H1 (cell line): ENCODE measurements around the gene IL21R.

ENCODE experiments used
- EGR1 ChIP-seq: IDR thresholded peaks from 2 replicates; pipeline ENCODE4 v1.6.1; 2011; ENCODE audit warnings: low read depth, low read length, borderline replicate concordance
- EP300 ChIP-seq, 2 experiments: IDR thresholded peaks; 1 replicate in 1 of 2; 2 replicates in 1 of 2; pipeline ENCODE4 v1.6.1; 2011 to 2012; ENCODE audit warnings: low read depth in 2 of 2, low read length in 2 of 2, mild to moderate bottlenecking in 2 of 2, borderline replicate concordance in 1 of 2, inconsistent platforms in 1 of 2, moderate library complexity in 1 of 2
- GTF2F1 ChIP-seq: IDR thresholded peaks from 2 replicates; pipeline ENCODE4 v1.6.1; 2012; ENCODE audit warnings: low read depth, low read length, improper control_type of control experiment, borderline replicate concordance
- JUND ChIP-seq: IDR thresholded peaks from 2 replicates; pipeline ENCODE4 v1.6.1; 2011; ENCODE audit warnings: mild to moderate bottlenecking, improper control_type of control experiment, low read length
- NRF1 ChIP-seq: IDR thresholded peaks from 2 replicates; pipeline ENCODE4 v1.6.1; 2011; ENCODE audit warnings: mild to moderate bottlenecking, low read depth, low read length, improper control_type of control experiment
- POLR2A ChIP-seq, 2 experiments: IDR thresholded peaks; 1 replicate in 1 of 2; 2 replicates in 1 of 2; pipeline ENCODE4 v1.6.1; 2011; ENCODE audit warnings: low read depth in 2 of 2, low read length in 2 of 2, mild to moderate bottlenecking in 2 of 2; ENCODE audit errors: control extremely low read depth in 1 of 2
- RAD21 ChIP-seq, 2 experiments: IDR thresholded peaks in 1 of 2; conservative IDR thresholded peaks in 1 of 2; 2 replicates each; pipeline ENCODE4 v1.6.1; 2011; ENCODE audit warnings: low read depth in 2 of 2, low read length in 2 of 2, improper control_type of control experiment in 1 of 2, inconsistent platforms in 1 of 2, mild to moderate bottlenecking in 1 of 2, moderate library complexity in 1 of 2
- TAF1 ChIP-seq: IDR thresholded peaks from 2 replicates; pipeline ENCODE4 v1.6.1; 2011; ENCODE audit warnings: mild to moderate bottlenecking, low read depth, low read length
- TF ChIP-seq, protein P1 (sequence below), 3 experiments: IDR thresholded peaks; 1 replicate in 2 of 3; 2 replicates in 1 of 3; pipeline versions ENCODE4 v1.5.1 to v1.6.1; 2011; ENCODE audit warnings: low read length in 3 of 3, mild to moderate bottlenecking in 3 of 3, inconsistent platforms in 2 of 3, low read depth in 1 of 3, moderate library complexity in 1 of 3; ENCODE audit not compliant: insufficient read depth in 1 of 3; ENCODE audit errors: control extremely low read depth in 1 of 3

DNA sequence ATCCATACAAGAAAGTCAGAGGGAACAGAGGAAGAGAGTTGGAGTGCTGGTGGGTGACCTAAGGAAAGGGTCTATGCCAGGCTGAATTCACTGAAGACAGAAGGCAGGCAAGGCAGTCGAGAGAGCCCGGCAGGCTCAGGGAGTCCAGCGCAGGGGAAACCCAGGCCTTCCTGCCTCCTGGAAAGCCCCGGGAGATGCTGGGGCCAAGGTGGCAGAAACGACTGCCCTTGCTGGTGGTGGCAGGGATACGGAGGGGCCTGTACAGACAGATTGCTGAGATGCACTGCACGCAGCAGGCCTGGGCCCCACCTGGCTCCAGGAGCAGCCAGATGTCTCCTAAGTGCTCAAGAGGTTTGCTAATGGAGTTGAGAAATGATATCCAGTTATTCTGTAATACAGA is 87.9 kb downstream of the IL21R start:
- TF ChIP-seq, protein P1, sequence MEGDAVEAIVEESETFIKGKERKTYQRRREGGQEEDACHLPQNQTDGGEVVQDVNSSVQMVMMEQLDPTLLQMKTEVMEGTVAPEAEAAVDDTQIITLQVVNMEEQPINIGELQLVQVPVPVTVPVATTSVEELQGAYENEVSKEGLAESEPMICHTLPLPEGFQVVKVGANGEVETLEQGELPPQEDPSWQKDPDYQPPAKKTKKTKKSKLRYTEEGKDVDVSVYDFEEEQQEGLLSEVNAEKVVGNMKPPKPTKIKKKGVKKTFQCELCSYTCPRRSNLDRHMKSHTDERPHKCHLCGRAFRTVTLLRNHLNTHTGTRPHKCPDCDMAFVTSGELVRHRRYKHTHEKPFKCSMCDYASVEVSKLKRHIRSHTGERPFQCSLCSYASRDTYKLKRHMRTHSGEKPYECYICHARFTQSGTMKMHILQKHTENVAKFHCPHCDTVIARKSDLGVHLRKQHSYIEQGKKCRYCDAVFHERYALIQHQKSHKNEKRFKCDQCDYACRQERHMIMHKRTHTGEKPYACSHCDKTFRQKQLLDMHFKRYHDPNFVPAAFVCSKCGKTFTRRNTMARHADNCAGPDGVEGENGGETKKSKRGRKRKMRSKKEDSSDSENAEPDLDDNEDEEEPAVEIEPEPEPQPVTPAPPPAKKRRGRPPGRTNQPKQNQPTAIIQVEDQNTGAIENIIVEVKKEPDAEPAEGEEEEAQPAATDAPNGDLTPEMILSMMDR (IDR thresholded peaks at IDR 0.05; ENCODE audit: control extremely low read depth in 1 of 3, insufficient read depth in 1 of 3, low read depth in 1 of 3, low read length in 3 of 3) = no peak
- TF ChIP-seq JUND (no peak), POLR2A (IDR thresholded peaks at IDR 0.05; ENCODE audit: control extremely low read depth in 1 of 2, low read depth in 2 of 2, low read length in 2 of 2) (no peak), RAD21 (IDR thresholded peaks at IDR 0.05 in 1 of 2, conservative IDR thresholded peaks at IDR 0.05 in 1 of 2; ENCODE audit: low read depth in 2 of 2, low read length in 2 of 2) (no peak), EP300 (IDR thresholded peaks at IDR 0.05; ENCODE audit: borderline replicate concordance in 1 of 2, low read depth in 2 of 2, low read length in 2 of 2) (no peak), EGR1 (no peak), NRF1 (no peak), TAF1 (no peak), GTF2F1 (no peak)
